SKM-1 treated with dmso at 0.1 percent for 144 hours (cell line): ENCODE measurements around the gene CYTL1.
A peak's percentile ranks its signal among the peaks of the same experiment; 100 is the strongest.
"Not testable (repeated sequence)": the region's sequence is repeated elsewhere in the genome, so short reads cannot be mapped to it uniquely, and the experiment has no call there.

Experiments used
- DNase-seq: peaks from one replicate; lab custom pipeline; 2025; ENCODE audit not compliant: unreplicated experiment; lab: John Stamatoyannopoulos, UW

The CYTL1 gene

GRCh38 chr4:5019274-5019673, at the start of gene CYTL1:
Gene CYTL1, minus strand, starts transcription at chr4:5019458. Its CDS starts 13 bp downstream, at chr4:5019445.
- no peak for DNase-seq

GRCh38 chr4:5067908-5068307, 48.6 kb upstream of the CYTL1 start:
- DNase-seq: no peak

- DNase-seq: not testable (repeated sequence)
These were observed 47.7 kb upstream of the CYTL1 start for GRCh38 chr4:5066968-5067367.

GRCh38 chr4:5066101-5066500, 46.8 kb upstream of the CYTL1 start:
- DNase-seq: no peak

- DNase-seq: no peak
These were observed 36.2 kb upstream of the CYTL1 start for GRCh38 chr4:5055411-5055810.

- DNase-seq: no peak
These were observed 35.3 kb upstream of the CYTL1 start for GRCh38 chr4:5054532-5054931.

GRCh38 chr4:5052726-5053425, 33.6 kb upstream of the CYTL1 start:
- DNase-seq: no peak

- DNase-seq: no peak
These were observed 33.0 kb upstream of the CYTL1 start for GRCh38 chr4:5052204-5052702.

GRCh38 chr4:5051278-5052203, 32.3 kb upstream of the CYTL1 start, which contains the start of gene STK32B:
Gene STK32B, plus strand, starts transcription at chr4:5051480.
- DNase-seq: peak; percentile 75

GRCh38 chr4:5050520-5051277, 31.4 kb upstream of the CYTL1 start:
- peak; percentile 79 for DNase-seq

GRCh38 chr4:5048721-5049120, 29.5 kb upstream of the CYTL1 start:
- DNase-seq: no peak

- DNase-seq: peak; percentile 85
These were observed 25.8 kb upstream of the CYTL1 start for GRCh38 chr4:5045097-5045496.

GRCh38 chr4:5044341-5044740, 25.1 kb upstream of the CYTL1 start:
- no peak for DNase-seq

GRCh38 chr4:5043579-5043978, 24.3 kb upstream of the CYTL1 start:
- DNase-seq: no peak

- no peak for DNase-seq
These were observed 22.4 kb upstream of the CYTL1 start for GRCh38 chr4:5041699-5042098.

GRCh38 chr4:5040856-5041620, 21.8 kb upstream of the CYTL1 start:
- DNase-seq: no peak

GRCh38 chr4:5039800-5040199, 20.5 kb upstream of the CYTL1 start:
- DNase-seq: no peak

GRCh38 chr4:5037553-5038551, 18.6 kb upstream of the CYTL1 start:
- DNase-seq: peak; percentile 86

- DNase-seq: peak; percentile 70
These were observed 17.0 kb upstream of the CYTL1 start for GRCh38 chr4:5036239-5036638.
